Neural cell (in vitro differentiated cells): ENCODE measurements around the gene EPC1.

Experiments
- CTCF ChIP-seq: fragments of 450-650 bp; IDR thresholded peaks from 2 replicates; pipeline ENCODE4 v1.5.1; 2014; ENCODE audit warnings: antibody characterized with exemption, mild to moderate bottlenecking, moderate library complexity; ENCODE audit not compliant: poor library complexity, severe bottlenecking
- EZH2 ChIP-seq: fragments of 200-600, 300-800 bp; shearing (Covaris generic), sonication (generic); IDR thresholded peaks from 2 replicates; pipeline ENCODE4 v1.6.1; 2014; ENCODE audit warnings: antibody characterized with exemption, low read length, borderline replicate concordance, mild to moderate bottlenecking; ENCODE audit not compliant: insufficient read depth, poor library complexity, severe bottlenecking
- POLR2AphosphoS5 ChIP-seq: IDR thresholded peaks from 2 replicates; pipeline ENCODE4 v1.6.1; 2012
- REST ChIP-seq: IDR thresholded peaks from 2 replicates; pipeline ENCODE4 v1.6.1; 2012; ENCODE audit warnings: borderline replicate concordance
- TAF1 ChIP-seq: IDR thresholded peaks from 2 replicates; pipeline ENCODE4 v1.6.1; 2012; ENCODE audit warnings: low read depth

- TF ChIP-seq CTCF: no peak
- TF ChIP-seq EZH2: no peak
- no peak for TF ChIP-seq TAF1
- no peak for TF ChIP-seq POLR2AphosphoS5
- TF ChIP-seq REST: no peak
Measured at GRCh38 chr10:32293581-32293980, 53.4 kb downstream of the EPC1 start.
